Stimulated activated naive B cell treated with anti-CD40 and anti-IgM and Interleukin-4, amounts not matched to agents 10 μg/mL and 1 μg/mL and 100 μg/mL, for 72 hours (primary cell): ENCODE data around the gene INPP5K.

Source experiments
- ATAC-seq, 2 donors: fragments of 150-1000 bp; cut with Tn5 transposase; replicated peaks; 2 replicates each; pipeline ENCODE4 v1.10.0; 2021; ENCODE audit warnings: moderate library complexity in 1 of 2
- DNase-seq: peaks from one replicate; pipeline ENCODE4 v3.0.0; 2021
- H3K27ac Mint-ChIP-seq: one replicate; pipeline ENCODE4 v1.8.0; 2022; ENCODE audit warnings: mild to moderate bottlenecking, mixed read lengths
- H3K27me3 Mint-ChIP-seq, 2 donors: one replicate each; pipeline ENCODE4 v1.8.0; 2022; ENCODE audit warnings: mixed read lengths in 2 of 2
- H3K36me3 Mint-ChIP-seq, 2 donors: one replicate each; pipeline ENCODE4 v1.8.0; 2022; ENCODE audit warnings: mixed read lengths in 2 of 2, mild to moderate bottlenecking in 1 of 2
- H3K4me1 Mint-ChIP-seq, 2 donors: one replicate each; pipeline ENCODE4 v1.8.0; 2022; ENCODE audit warnings: mixed read lengths in 2 of 2, mild to moderate bottlenecking in 1 of 2
- H3K4me3 Mint-ChIP-seq, 2 donors: one replicate each; pipeline ENCODE4 v1.8.0; 2022; ENCODE audit warnings: mild to moderate bottlenecking in 2 of 2, mixed read lengths in 2 of 2, moderate library complexity in 1 of 2
- H3K9me3 Mint-ChIP-seq, 2 donors: one replicate each; pipeline ENCODE4 v1.8.0; 2022; ENCODE audit warnings: mixed read lengths in 2 of 2, mild to moderate bottlenecking in 1 of 2

INPP5K gene

DNA sequence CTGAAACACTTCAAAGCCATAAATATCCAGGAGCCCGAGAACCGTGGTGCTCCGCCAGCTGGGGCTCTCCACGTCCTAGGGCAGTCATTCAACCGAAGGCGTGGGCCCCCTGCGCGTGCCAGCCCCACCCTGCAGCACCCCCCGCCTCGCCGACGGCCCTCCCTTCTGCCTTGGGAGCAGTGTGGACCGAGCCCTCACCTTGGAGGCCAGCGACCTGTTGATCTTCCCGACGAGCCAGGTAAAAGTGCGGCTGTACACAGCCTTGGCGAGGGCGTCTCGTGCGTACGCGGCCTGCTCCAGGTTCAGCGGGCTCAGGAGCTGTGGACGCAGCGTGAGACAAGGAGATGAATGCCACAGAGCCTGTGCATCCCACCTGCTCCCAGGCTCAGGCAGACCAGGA is 38.0 kb downstream of the INPP5K start:
- no peaks in the 10 kb centered on the region for H3K27me3 Mint-ChIP-seq
- ATAC-seq: no peak
- peaks cover 54 to 67% of the 10 kb centered on the region in 2 donors for H3K4me1 Mint-ChIP-seq
- H3K36me3 Mint-ChIP-seq: peaks cover 71 to 77% of the 10 kb centered on the region in 2 donors
- no peak for DNase-seq
- peak overlapping the region; percentile 25 for H3K27ac Mint-ChIP-seq
- H3K9me3 Mint-ChIP-seq: no peaks in the 10 kb centered on the region
- H3K4me3 Mint-ChIP-seq: no peak overlapping the region

DNA sequence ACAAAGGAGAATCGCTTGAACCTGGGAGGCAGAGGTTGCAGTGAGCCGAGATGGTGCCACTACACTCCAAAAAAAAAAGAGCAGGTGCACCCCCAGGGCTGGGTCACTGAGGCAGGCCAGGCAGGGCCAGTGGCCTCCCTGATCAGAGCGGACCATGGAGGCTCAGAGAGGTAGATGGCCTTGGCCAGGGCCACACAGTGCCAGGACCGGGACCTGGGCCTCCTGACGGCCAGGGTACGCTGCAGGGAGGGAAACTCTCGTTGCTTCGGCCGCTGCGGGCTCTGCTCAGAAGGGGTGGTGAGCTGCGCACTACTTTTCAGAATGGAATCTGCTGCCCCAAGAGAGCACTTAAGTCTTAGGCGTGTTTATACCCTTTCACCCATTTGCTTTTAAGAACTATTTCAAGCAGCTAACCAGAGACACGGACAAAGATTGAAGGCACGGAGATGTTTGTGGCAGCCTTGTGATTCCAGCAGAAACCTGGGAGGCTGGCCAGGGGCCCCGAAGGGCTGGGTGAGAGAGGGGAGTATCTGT is 41.0 kb downstream of the INPP5K start:
- H3K27ac Mint-ChIP-seq: peak overlapping the region; percentile 98
- peak overlapping the region; percentile 70 to 81 for H3K4me3 Mint-ChIP-seq
- ATAC-seq (no peak), DNase-seq (no peak)
- H3K9me3 Mint-ChIP-seq: no peaks in the 10 kb centered on the region
- H3K27me3 Mint-ChIP-seq: no peaks in the 10 kb centered on the region
- peaks cover 69 to 75% of the 10 kb centered on the region in 2 donors for H3K36me3 Mint-ChIP-seq
- H3K4me1 Mint-ChIP-seq: peaks cover 59 to 80% of the 10 kb centered on the region in 2 donors

DNA sequence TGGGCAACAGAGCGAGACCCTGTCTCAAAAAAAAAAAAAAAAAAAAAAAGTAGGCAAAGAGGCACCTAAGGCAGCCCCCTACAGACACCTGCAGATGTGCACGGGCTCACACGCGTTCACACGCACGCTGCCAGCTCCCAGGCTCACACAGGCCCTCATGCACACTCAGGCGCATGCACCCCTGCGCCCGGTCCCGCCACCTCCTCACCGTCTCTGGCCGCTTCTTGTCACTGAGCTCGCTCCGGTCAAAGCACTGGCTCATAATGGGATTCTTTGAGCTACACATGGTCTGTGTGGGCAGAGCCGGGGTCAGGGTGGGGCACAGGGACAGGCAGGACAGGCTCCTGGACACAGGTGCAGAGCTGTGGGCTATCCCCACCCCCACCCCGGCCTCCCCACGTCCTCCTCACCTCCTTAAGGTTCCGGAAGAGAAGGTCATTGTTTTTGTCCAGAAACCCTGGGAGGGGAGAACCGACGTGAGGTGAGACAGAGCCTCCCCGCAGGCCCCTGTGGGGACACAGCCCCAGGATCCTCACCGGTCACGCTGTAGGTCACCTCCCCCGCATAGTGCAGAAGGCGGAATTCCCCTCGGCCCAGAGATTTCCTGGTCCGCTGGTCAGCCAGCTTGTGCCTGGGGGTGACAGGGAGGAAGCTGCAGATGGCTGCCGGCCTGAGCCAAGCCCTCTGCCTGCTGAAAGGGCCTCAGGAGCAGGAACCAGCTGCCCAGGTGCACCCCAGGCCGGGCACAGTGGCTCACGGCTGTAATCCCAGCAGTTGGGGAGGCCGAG is 41.8 kb downstream of the INPP5K start:
- Mint-ChIP-seq H3K36me3 (peaks cover 70 to 80% of the 10 kb centered on the region in 2 donors), H3K4me3 (peak overlapping the region; percentile 70 to 81), H3K27me3 (no peaks in the 10 kb centered on the region), H3K27ac (peak overlapping the region; percentile 98), H3K9me3 (no peaks in the 10 kb centered on the region), H3K4me1 (peaks cover 58 to 81% of the 10 kb centered on the region in 2 donors)
- peak; percentile 78 for DNase-seq
- peak; percentile 66 to 68 for ATAC-seq

DNA sequence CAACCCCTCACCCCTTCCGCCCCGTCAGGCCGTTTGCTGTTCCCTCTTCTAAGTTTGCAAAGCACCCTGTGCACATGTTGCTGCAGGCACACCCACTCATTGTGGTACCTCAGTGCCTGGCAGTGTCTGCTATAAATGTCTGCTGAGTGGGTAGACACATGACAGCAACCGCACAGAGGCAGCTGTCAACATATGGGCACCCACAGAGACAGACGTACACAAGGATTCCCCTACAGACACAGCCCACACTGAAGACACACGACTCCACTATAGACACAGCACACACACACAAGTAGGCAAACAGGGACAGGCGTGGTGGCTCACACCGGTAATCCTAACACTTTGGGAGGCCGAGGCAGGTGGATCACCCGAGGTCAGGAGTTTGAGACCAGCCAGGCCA is 42.6 kb downstream of the INPP5K start:
- H3K27ac Mint-ChIP-seq: peak overlapping the region; percentile 98
- ATAC-seq: peak; percentile 78 to 83

DNA sequence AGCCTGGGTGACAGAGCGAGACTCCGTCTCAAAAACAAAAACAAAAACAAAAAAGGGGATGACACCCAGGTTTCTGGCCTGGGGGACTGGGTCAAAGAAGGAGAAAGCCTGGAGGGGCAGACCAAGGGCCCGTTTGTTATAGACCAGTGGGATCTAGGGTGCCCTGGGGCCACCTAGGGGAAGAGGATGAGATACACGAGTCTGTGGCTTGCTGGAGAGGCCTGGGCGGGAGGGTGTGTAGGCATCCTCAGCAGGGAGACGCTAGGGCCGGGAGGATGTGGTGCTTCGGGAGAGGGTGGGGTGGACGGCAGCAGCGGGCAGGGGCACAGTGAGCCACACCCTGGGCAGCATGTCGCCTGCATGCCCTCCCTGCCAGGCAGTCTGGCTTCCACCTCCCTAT is 43.2 kb downstream of the INPP5K start:
- Mint-ChIP-seq H3K27me3 (no peaks in the 10 kb centered on the region), H3K4me1 (peaks cover 59 to 78% of the 10 kb centered on the region in 2 donors), H3K36me3 (peaks cover 69 to 82% of the 10 kb centered on the region in 2 donors), H3K27ac (peak overlapping the region; percentile 78), H3K9me3 (no peaks in the 10 kb centered on the region), H3K4me3 (peak overlapping the region; percentile 52 to 70)
- ATAC-seq (no peak), DNase-seq (no peak)

More for the DNA sequence above, 42.6 kb downstream of the INPP5K start:
- H3K9me3 Mint-ChIP-seq: no peaks in the 10 kb centered on the region
- peaks cover 59 to 79% of the 10 kb centered on the region in 2 donors for H3K4me1 Mint-ChIP-seq
- DNase-seq: peak; percentile 68
- no peaks in the 10 kb centered on the region for H3K27me3 Mint-ChIP-seq
- H3K4me3 Mint-ChIP-seq: peak overlapping the region; percentile 52 to 70
- H3K36me3 Mint-ChIP-seq: peaks cover 70 to 81% of the 10 kb centered on the region in 2 donors

DNA sequence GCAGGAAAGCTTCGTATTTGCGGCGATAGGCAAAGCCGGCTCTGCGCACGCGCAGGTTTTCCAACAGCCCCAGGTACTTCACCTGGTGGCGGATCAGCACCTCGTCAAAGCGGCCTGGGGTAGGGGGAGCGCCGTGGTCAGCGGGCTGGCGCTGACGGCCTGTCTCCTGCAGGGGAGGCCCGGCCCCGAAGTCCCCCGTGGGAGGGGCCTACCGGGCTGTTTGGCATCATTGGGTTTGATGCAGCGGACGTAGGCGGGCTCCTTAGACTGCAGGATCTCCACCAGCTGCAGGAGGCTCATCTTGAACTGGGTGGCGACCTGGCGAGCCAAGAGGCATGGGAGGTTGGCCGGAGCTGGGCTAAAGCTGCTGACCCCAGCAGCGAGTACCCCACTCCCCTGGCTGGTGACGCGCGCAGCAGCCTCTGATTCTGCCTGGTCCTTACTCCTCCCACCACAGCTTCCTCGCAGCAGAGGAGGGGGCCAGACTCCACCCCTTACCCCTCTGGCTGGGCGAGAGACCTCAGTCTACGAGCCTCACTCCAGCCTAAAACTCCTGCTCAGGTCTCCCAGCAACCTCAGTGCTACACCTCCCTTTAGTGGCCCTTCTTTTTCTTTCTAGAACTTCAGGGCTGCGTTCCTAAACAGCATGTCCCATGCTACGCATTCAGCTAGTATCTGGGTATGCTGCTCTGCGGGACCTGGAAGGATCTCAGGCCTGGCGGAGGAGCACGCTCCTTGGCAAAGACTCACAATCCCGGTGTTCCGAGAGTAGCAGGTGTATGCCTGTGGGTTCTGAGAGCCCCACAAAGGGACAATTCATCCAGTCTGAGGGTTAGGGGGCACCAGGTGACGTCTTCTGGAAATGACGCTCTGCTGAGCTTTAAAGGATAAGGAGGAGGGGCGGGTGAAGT is 44.2 kb downstream of the INPP5K start:
- ATAC-seq (no peak), DNase-seq (no peak)
- Mint-ChIP-seq H3K4me3 (peak overlapping the region in 1 of 2 donors; percentile 41), H3K4me1 (peaks cover 52 to 73% of the 10 kb centered on the region in 2 donors), H3K9me3 (no peaks in the 10 kb centered on the region), H3K27ac (no peak overlapping the region), H3K27me3 (no peaks in the 10 kb centered on the region), H3K36me3 (peaks cover 66 to 80% of the 10 kb centered on the region in 2 donors)

DNA sequence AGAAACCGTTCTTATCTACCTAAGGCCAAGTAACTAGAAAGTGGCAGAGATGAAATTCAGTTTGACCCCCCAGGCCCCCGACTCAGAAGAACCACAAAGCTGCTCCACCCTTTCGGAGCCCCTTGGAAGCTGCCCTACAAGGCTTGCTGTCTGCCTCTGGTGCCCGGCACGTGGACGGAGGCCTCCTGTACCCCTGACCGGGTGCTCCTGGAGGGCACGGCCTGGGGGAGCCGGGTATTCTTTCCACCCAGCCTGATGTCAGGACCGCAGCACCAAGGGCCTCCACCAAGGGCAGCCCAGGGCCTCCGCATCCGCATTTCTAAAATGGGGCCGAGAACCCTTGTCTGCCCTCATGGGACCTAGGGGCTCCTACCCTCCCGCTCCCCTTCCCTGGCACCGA is 44.9 kb downstream of the INPP5K start:
- no peaks in the 10 kb centered on the region for H3K27me3 Mint-ChIP-seq
- H3K4me1 Mint-ChIP-seq: peaks cover 46 to 67% of the 10 kb centered on the region in 2 donors
- ATAC-seq (no peak), DNase-seq (no peak)
- no peak overlapping the region for H3K4me3 Mint-ChIP-seq
- no peak overlapping the region for H3K27ac Mint-ChIP-seq
- H3K9me3 Mint-ChIP-seq: no peaks in the 10 kb centered on the region
- H3K36me3 Mint-ChIP-seq: peaks cover 69 to 85% of the 10 kb centered on the region in 2 donors

DNA sequence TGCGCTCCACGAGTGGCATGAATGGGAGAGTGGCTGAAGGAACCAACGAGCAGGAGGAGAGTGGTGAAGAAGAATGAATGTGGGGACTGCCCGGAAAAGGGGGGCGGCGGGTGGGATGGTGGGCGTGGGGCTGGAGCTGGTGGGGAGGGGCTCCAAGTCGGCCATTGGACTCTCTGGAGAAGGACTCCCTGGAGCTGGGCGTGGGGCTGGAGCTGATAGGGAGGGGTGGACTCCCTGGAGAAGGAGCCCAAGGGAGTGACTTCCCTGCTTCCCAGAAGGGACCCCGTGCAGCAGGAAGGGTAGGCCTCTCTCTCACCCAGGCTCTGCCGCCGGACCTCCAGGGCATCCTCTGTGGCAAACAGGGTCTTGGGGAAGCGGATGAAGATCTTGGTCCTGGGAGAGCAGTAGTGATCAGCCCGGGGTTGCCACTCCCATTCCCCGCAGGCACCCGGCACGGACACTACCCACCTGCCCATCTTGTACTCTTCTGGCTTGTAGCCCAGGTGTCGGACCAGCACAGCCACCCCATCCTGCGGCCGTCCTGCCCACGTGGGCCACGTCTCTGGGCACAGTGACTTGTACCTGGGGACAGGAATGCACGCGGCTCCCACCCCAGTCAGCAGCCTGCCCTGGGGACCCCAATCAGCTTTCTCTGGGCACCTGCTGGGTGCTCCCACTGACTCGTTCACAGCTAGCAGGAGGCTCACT is 45.5 kb downstream of the INPP5K start:
- Mint-ChIP-seq H3K27ac (peak overlapping the region; percentile 89), H3K4me3 (no peak overlapping the region), H3K4me1 (peaks cover 43 to 61% of the 10 kb centered on the region in 2 donors), H3K36me3 (peaks cover 72 to 87% of the 10 kb centered on the region in 2 donors), H3K27me3 (no peaks in the 10 kb centered on the region), H3K9me3 (no peaks in the 10 kb centered on the region)
- ATAC-seq (no peak), DNase-seq (no peak)

DNA sequence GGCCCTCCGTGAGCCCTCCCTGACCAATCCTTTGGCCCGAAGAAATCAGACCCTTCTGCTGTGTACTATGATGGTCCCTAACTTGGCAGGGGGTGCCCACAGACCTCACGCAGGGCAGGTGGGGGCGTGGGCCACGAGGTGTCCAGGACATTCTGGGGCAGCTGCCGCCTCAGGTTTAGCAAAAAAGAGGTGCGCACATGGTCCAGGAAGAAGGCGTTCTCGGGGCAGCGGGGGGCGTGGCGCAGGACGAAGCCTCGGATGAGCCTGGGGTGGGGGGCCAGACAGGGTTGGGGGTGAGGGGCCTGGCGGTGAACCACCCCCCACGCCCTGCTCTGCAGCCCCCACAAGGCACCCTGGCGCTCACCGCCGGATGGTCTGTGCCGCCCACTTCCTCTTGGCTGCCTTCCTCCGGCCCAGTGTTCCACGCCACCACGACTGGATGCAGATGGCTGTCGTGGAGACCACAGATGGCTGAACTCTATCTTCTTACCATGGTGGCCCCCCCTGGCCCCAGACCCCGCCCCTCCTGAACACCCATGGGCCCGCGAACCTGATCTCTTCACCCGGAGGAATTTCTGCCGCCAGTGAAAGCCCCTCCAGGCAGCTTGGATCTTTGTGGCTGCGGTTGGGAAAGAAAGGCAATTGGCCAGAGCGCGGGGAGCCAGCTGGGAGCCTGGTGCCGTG is 46.2 kb downstream of the INPP5K start:
- no peaks in the 10 kb centered on the region for H3K9me3 Mint-ChIP-seq
- DNase-seq (no peak), ATAC-seq (no peak)
- H3K27me3 Mint-ChIP-seq: no peaks in the 10 kb centered on the region
- peaks cover 70 to 88% of the 10 kb centered on the region in 2 donors for H3K36me3 Mint-ChIP-seq
- peak overlapping the region; percentile 89 for H3K27ac Mint-ChIP-seq
- peaks cover 37 to 59% of the 10 kb centered on the region in 2 donors for H3K4me1 Mint-ChIP-seq
- H3K4me3 Mint-ChIP-seq: no peak overlapping the region

DNA sequence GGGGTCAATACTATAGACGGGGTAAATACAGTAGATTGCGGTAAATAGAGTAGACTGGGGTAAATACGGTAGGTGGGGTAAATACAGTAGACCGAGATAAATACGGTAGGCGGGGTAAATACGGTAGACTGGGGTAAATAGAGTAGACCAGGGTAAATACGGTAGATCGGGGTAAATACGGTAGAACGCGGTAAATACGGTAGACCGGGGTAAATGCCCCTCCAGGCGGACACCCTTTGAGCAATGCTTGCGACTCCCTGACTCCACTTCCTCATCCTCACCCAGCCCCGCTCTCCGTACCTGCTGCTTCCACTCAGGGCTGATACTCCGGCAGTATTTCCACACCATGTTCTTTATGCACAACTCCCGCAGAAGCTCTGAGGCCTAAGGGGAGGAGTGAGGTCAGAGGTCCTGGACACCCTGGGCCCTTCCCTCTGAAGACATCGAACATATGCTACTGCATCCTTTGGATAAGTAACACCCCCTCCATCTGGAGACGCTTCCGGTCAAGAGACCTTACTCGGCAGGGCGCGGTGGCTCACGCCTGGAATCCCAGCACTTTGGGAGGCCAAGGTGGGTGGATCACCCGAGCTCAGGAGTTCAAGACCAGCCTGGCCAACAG is 47.1 kb downstream of the INPP5K start:
- no peak for DNase-seq
- H3K27ac Mint-ChIP-seq: peak overlapping the region; percentile 63
- no peak for ATAC-seq
- peaks cover 33 to 51% of the 10 kb centered on the region in 2 donors for H3K4me1 Mint-ChIP-seq
- no peak overlapping the region for H3K4me3 Mint-ChIP-seq
- no peaks in the 10 kb centered on the region for H3K27me3 Mint-ChIP-seq
- H3K9me3 Mint-ChIP-seq: no peaks in the 10 kb centered on the region
- peaks cover 67 to 88% of the 10 kb centered on the region in 2 donors for H3K36me3 Mint-ChIP-seq

DNA sequence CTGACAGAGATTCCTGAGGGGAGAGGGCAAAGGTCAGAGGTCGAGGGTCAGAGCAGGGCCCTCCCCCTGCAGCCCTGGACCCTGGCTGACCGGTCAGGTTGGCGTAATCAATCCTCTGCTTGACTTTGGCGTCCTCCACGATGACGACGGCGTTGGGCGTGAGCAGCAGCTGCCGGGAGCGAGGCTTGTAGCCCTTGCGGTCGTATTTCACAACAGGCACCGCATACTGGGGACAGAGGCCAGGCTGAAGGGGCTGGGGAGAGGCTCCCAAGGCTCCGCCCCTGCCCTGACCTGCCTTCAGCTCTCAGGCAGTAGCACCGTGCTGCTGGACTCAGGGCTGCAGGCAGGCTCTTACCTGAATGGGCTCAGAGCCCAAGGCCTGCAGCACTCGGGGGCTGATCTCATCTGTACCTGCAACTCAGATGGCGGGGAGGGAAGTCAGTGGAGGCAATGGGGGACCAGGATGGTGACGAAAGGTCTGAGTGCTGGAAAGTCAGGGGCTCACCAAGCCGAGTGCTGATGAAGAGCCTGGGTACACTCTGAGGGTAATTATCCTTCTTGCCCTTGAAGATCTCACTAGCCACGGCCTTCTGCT is 48.4 kb downstream of the INPP5K start:
- Mint-ChIP-seq H3K9me3 (peaks cover 4 to 5% of the 10 kb centered on the region in 2 donors), H3K27me3 (peaks cover 0 to 4% of the 10 kb centered on the region in 2 donors), H3K36me3 (peaks cover 68 to 88% of the 10 kb centered on the region in 2 donors), H3K4me1 (peaks cover 29 to 51% of the 10 kb centered on the region in 2 donors), H3K4me3 (no peak overlapping the region), H3K27ac (no peak overlapping the region)
- DNase-seq (no peak), ATAC-seq (no peak)

DNA sequence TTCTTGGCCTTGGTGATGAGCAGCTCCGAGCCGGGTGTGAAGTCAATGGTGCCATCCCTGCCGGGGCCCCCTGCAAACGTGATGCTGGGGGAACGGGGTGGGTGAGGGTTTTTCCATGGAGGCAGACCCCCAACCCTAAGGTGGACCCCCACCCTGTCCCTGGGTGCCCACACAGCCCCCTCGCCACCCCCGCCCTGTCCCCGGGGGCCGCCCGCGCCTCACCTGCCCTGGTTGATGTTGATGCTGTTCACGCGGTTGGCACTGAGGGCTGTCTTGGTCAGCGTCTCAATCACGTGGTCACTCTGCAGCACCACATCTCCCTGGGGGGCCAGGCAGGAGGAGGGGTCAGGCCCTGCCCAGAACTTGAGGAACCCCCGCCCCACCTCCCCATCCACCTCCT is 49.2 kb downstream of the INPP5K start:
- H3K9me3 Mint-ChIP-seq: peaks cover 5 to 8% of the 10 kb centered on the region in 2 donors
- no peak for DNase-seq
- H3K36me3 Mint-ChIP-seq: peaks cover 63 to 88% of the 10 kb centered on the region in 2 donors
- H3K27ac Mint-ChIP-seq: no peak overlapping the region
- peaks cover 28 to 50% of the 10 kb centered on the region in 2 donors for H3K4me1 Mint-ChIP-seq
- ATAC-seq: no peak
- H3K4me3 Mint-ChIP-seq: no peak overlapping the region
- H3K27me3 Mint-ChIP-seq: peaks cover 0 to 4% of the 10 kb centered on the region in 2 donors
